GM19023 (cell line): ENCODE measurements around the gene LYRM7.
"Not testable (repeated sequence)": the region's sequence is repeated elsewhere in the genome, so short reads cannot be mapped to it uniquely, and the experiment has no call there.

Experiments used
- ATAC-seq: cut with Tn5 transposase; IDR thresholded peaks from one replicate; pipeline ENCODE4 v1.9.1; 2021; ENCODE audit warnings: mild to moderate bottlenecking, moderate library complexity; ENCODE audit not compliant: unreplicated experiment

The LYRM7 gene

GRCh38 chr5:131171276-131171810 is 599 bp downstream of the LYRM7 start:
- ATAC-seq, result peak; percentile 0

DNA sequence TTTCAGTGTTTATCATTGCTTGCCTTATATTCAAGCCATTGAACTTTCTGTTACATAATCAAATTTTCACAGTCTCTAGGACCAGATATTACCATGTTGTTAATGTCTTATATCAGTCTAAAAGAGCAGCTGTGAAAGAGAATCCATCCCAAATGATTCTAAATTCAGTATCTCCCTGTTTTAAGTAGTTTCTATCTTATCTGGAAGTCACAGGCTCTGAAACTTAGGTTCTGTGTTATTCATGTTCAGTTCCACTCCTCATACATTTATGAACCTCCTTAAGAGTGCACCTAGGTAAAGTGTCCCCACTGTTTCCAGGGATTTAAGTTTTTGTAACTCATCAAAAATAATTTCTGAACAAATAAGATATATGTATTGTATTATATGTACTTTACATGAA is 9.7 kb downstream of the LYRM7 start:
- ATAC-seq, result no peak

- no peak for ATAC-seq
Measured at GRCh38 chr5:131182839-131183238, 12.1 kb downstream of the LYRM7 start.

GRCh38 chr5:131185523-131186104 is 14.9 kb downstream of the LYRM7 start:
- no peak for ATAC-seq

GRCh38 chr5:131186561-131187256 is 16.0 kb downstream of the LYRM7 start:
- ATAC-seq, result no peak

- no peak for ATAC-seq
Measured at GRCh38 chr5:131193106-131193505, 22.4 kb downstream of the LYRM7 start.

DNA sequence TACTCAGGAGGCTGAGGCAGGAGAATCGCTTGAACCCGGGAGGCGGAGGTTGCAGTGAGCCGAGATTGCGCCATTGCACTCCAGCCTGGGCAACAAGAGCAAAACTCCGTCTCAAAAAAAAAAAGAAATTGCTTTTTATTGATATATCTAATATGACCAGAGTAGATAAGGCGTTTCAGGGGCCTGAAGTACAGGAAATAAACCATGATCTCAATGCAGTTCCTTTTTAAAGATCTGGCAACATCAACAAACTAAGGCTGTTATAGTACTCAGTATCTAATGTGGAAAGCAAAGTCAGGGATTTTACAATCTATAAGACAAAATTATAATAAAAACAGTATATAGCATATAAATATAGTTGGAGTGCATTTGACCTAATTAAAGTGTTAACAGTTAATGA is 23.2 kb downstream of the LYRM7 start:
- ATAC-seq, result not testable (repeated sequence)

DNA sequence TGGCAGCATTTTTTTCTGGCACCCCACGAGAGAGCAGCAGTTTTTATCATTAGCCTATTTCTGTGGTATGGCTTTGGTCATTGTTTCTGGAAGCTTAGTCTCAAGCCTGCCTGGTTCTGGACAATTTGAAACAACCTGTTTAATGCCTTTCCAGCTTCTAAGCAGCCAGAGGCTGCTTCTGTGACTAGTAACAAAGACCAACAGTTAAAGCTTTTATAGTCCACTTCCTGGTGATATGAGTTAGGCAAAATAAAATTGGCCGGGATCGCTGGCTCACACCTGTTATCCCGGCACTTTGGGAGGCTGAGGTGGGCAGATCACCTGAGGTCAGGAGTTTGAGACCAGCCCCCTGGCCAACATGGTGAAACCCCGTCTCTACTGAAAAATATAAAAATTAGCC is 24.0 kb downstream of the LYRM7 start:
- no peak for ATAC-seq

- ATAC-seq, result no peak
Measured at GRCh38 chr5:131195696-131196095, 25.0 kb downstream of the LYRM7 start.

DNA sequence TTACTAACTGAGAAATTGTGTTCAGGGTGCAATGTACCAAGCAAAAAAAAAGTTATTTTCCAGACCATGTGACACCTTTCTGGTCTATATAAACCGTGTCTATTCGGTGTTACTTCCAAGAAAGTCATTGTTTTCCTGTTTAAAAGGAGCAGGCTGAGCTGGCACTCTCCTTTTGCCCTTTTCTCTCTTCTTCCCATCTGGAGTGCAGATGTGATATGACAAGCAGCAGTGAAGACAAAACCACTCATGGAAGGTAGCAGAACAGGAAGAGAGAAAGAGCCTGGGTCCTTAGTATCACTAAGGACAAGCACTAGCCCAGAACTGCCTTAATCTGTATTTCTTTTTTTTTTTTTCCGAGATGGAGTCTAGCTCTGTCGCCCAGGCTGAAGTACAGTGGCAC is 25.6 kb downstream of the LYRM7 start:
- ATAC-seq, result no peak

GRCh38 chr5:131198625-131199024 is 27.9 kb downstream of the LYRM7 start:
- no peak for ATAC-seq

DNA sequence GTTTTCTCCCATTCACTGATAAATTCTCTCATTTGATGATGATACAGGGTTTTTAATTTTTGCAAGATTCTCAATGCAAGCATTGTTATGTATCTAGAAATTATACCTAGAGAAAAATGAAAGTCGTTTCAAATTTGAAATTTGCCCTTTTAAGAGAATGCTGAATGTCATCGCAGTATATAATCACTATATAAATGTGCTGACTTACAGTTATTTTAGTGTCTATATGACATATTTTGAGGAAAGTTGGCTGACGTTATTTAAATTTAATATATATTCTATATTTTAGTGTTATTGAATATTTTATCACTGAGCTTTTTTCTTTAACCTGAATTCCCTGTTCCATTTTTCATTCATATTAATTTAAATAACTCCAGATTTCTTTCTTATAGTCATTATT is 29.8 kb downstream of the LYRM7 start:
- no peak for ATAC-seq

DNA sequence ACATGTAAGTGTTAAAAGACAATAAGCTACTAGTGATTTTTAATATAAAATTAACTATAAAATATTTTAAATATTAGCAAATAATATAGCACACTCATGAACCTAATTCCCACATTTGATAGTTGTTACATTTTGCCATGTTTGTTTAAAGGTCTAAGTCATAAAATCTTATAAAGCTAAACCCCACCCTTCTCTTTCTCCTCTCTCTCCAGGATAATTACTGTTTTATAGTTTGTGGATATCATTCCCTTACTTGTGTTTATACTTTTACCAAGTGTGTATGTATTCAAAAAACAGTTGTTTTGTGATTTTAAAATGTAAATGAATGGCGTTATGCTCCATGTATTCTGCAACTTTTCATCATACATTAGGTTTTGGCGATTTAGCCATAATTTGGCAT is 34.2 kb downstream of the LYRM7 start:
- no peak for ATAC-seq

- no peak for ATAC-seq
Measured at GRCh38 chr5:131206061-131206460, 35.3 kb downstream of the LYRM7 start.

DNA sequence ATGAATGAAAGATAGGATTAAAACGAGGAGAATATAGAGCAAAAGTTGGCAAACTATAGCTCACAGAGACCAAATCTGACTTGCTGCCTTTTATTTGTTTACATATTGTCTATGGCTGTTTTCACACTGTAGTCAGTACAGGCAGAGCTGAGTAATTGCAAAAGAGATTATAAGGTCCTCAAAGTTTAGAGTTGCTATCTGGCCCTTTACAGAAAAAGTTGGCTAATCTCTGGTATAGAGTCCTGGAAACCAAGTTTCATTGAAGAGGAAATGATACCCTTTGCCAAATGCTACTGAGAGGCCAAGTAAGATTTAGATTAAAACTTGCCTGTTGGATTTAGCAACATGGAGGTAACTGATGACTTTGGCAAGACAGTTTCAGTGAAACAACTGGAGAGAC is 36.0 kb downstream of the LYRM7 start:
- ATAC-seq, result no peak

DNA sequence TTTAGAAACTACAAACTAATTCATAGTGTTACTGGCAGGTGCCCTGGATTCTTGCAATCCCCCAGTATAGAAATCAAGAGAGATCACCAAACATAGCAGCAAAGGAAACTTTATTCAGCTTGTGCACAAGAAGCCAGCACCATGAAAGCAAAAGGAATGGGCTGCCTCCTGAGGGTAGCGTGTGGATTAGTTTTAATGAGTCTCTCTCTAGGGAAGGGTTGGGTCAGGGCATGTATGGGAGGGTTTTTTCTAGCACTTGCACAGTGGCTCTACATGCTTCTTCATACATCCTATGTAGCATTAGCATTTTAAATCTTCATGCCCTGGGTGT is 38.4 kb downstream of the LYRM7 start:
- no peak for ATAC-seq

DNA sequence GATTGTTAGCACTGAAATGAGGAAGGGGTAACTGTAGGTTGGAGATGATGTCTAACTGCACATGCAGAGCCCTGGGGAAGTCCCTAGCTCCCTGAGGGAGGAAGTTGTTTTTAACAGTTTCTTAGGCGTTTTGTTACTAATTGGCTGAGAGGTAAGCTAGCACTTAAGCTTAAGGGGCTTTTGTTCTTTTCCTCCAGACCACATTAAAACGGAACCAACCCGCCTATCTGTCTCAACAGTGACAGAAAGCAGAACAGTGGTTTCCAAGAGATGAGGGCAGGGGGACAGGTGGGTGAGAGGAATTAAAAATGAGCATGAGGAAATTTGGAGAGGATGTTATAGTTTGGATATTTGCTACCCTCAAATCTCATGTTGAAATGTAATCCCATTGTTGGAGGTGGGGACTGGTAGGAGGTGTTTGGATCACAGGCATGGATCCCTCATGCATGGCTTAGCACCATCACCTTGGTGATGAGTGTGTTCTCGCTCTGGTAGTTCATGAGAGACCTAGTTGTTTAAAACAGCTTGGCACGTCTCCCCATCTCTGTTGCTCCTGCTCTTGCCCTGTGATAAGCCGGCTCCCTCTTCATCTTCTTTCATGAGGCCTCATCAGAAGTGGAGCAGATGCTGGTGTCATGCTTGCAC is 38.9 kb downstream of the LYRM7 start:
- peak; percentile 79 for ATAC-seq

GRCh38 chr5:131210151-131210510 is 39.4 kb downstream of the LYRM7 start:
- no peak for ATAC-seq

DNA sequence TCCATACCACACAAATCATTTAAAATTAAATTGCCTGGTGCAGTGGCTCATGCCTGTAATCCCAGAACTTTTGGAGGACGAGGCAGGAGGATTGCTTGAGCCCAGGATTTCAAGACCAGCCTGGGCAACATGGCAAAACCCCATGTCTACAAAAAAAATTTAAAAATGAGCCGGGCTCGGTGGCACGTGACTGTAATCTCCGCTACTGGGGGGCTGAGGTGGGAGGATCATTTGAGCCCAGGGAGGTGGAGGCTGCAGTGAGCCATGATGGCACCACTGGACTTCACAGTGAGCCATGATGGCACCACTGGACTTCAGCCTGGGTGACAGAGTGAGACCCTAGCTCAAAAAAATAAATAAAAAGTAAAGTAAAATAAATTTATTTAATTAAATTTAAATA is 40.9 kb downstream of the LYRM7 start:
- no peak for ATAC-seq

DNA sequence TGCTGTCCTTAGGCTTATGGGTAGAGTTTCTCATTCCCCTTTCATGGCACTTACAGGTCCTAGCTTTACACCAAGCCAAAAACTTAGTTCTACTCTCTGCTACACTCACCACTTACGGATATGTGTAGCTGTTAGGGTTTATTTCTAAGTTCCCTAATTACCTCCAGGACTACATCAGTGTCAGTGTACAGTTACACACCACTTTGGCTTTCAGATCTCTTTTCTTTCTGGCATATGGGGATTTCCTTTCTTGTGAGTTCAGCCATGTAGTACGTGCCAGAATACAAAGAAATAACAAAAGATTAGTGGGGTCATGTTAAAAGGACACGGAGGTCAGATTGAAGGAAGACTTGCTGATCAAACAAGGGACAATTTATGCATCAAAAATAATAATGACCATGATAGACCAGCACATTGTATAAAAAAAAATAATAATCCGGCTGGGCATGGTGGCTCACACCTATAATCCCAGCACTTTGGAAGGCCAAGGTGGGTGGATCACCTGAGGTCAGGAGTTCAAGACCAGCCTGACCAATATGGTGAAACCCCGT is 41.8 kb downstream of the LYRM7 start:
- ATAC-seq, result peak; percentile 43

- no peak for ATAC-seq
Measured at GRCh38 chr5:131214609-131215227, 44.0 kb downstream of the LYRM7 start.

GRCh38 chr5:131217791-131218190 is 47.0 kb downstream of the LYRM7 start:
- no peak for ATAC-seq
